ENCODE measurements around the gene DOCK1.

Gene DOCK1

GRCh38 chr10:127071126-127071525, 165.9 kb downstream of the DOCK1 start:
- no peak for TF ChIP-seq CTCF (IDR thresholded peaks at IDR 0.05; ENCODE audit: low read depth, low read length)
- no peak for DNase-seq (ENCODE audit: low read depth, low spot score)
- no peak overlapping the region for H3K4me3 ChIP-seq (ENCODE audit: low read depth, low read length)
- in situ Hi-C loops (cut with HindIII; ENCODE audit: low sequenced_read_pairs), result no loop called here

- TF ChIP-seq CTCF (IDR thresholded peaks at IDR 0.05; ENCODE audit: low read depth, low read length), result no peak
- no peak overlapping the region for H3K4me3 ChIP-seq (ENCODE audit: low read depth, low read length)
- no peak for DNase-seq (ENCODE audit: low read depth, low spot score)
- in situ Hi-C loops (cut with HindIII; ENCODE audit: low sequenced_read_pairs), result no loop called here
These were observed 168.4 kb downstream of the DOCK1 start for GRCh38 chr10:127073666-127074065.

- DNase-seq (ENCODE audit: low read depth, low spot score), result no peak
- no peak for TF ChIP-seq CTCF (IDR thresholded peaks at IDR 0.05; ENCODE audit: low read depth, low read length)
- no peak overlapping the region for H3K4me3 ChIP-seq (ENCODE audit: low read depth, low read length)
- in situ Hi-C loops (cut with HindIII; ENCODE audit: low sequenced_read_pairs), result no loop called here
These were observed 174.2 kb downstream of the DOCK1 start for GRCh38 chr10:127079392-127079791.

- TF ChIP-seq CTCF (IDR thresholded peaks at IDR 0.05; ENCODE audit: low read depth, low read length), result no peak
- no peak for DNase-seq (ENCODE audit: low read depth, low spot score)
- in situ Hi-C loops (cut with HindIII; ENCODE audit: low sequenced_read_pairs), result no loop called here
- H3K4me3 ChIP-seq (ENCODE audit: low read depth, low read length), result no peak overlapping the region
These were observed 175.1 kb downstream of the DOCK1 start for GRCh38 chr10:127080317-127080716.

- no peak for DNase-seq (ENCODE audit: low read depth, low spot score)
These were observed 176.7 kb downstream of the DOCK1 start for GRCh38 chr10:127081851-127082345.

GRCh38 chr10:127082651-127083050, 177.4 kb downstream of the DOCK1 start:
- no peak for TF ChIP-seq CTCF (IDR thresholded peaks at IDR 0.05; ENCODE audit: low read depth, low read length)
- in situ Hi-C loops (cut with HindIII; ENCODE audit: low sequenced_read_pairs), result no loop called here
- DNase-seq (ENCODE audit: low read depth, low spot score), result no peak
- no peak overlapping the region for H3K4me3 ChIP-seq (ENCODE audit: low read depth, low read length)

More at GRCh38 chr10:127081851-127082345, 176.7 kb downstream of the DOCK1 start:
- in situ Hi-C loops (cut with HindIII; ENCODE audit: low sequenced_read_pairs), result no loop called here
- no peak overlapping the region for H3K4me3 ChIP-seq (ENCODE audit: low read depth, low read length)
- no peak for TF ChIP-seq CTCF (IDR thresholded peaks at IDR 0.05; ENCODE audit: low read depth, low read length)

GRCh38 chr10:127085957-127086356, 180.7 kb downstream of the DOCK1 start:
- H3K4me3 ChIP-seq (ENCODE audit: low read depth, low read length), result no peak overlapping the region
- DNase-seq (ENCODE audit: low read depth, low spot score), result no peak
- in situ Hi-C loops (cut with HindIII; ENCODE audit: low sequenced_read_pairs), result no loop called here
- no peak for TF ChIP-seq CTCF (IDR thresholded peaks at IDR 0.05; ENCODE audit: low read depth, low read length)
